Measurements from ENCODE around the gene ZNF12. TPM values are rescaled to one million over a fixed set of nuclear protein-coding genes. Genes with fewer than 3 reads are reported as not detected.

ZNF12 gene
- total and polyA plus RNA-seq, 4 donors = 4.4 to 9.9 (median 7.6) TPM

DNA sequence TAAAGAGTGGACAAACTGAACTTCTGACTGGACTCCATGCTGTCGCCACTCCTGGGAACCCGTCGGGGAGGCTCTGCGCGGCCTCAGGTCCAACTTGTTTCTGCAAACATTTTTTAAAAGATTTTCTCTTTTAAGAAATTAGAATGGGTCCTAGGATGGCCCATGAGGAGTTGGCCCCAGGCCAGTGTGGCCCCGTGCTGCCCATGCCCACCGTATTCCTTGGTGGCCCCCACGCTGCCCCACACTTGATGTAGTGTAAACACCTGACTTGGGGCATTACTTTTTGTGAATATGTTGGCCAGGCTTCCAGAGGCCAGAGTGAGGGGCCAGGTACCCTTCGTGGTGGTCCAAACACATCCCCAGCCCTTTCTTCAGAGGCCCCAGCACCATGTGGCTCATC, 50.3 kb downstream of the ZNF12 start:
- H3K27me3 ChIP-seq (ENCODE audit: control insufficient read depth in 4 of 4, insufficient read depth in 4 of 4, low read length in 3 of 4) = no peaks in the 10 kb centered on the region
- H3K27ac ChIP-seq (ENCODE audit: low read depth in 1 of 2, low read length in 2 of 2) = no peak overlapping the region
- no peak for TF ChIP-seq YY1 (IDR thresholded peaks at IDR 0.05)
- TF ChIP-seq, protein P1, sequence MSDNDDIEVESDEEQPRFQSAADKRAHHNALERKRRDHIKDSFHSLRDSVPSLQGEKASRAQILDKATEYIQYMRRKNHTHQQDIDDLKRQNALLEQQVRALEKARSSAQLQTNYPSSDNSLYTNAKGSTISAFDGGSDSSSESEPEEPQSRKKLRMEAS (IDR thresholded peaks at IDR 0.05) = no peak
- H3K9ac ChIP-seq (ENCODE audit: low read depth in 1 of 2, low read length in 2 of 2) = no peak overlapping the region
- H3K9me3 ChIP-seq (ENCODE audit: control insufficient read depth in 4 of 4, low read length in 3 of 4) = peaks cover 2 to 24% (median 8%) of the 10 kb centered on the region in 4 donors
- H3K36me3 ChIP-seq (ENCODE audit: control insufficient read depth in 4 of 4, insufficient read depth in 3 of 4, low read depth in 1 of 4, low read length in 3 of 4) = peaks cover 11 to 30% (median 19%) of the 10 kb centered on the region in 4 donors
- no peaks in the 10 kb centered on the region for H3K4me1 ChIP-seq (ENCODE audit: control insufficient read depth in 4 of 4, insufficient read depth in 4 of 4, low read length in 3 of 4)
- 98% methylated on average over 9 of the region's 9 CpGs for WGBS
- peak; percentile 23 for DNase-seq (ENCODE audit: low spot score)
- H3K4me3 ChIP-seq (ENCODE audit: low read depth in 1 of 3, low read length in 3 of 3) = no peak overlapping the region

DNA sequence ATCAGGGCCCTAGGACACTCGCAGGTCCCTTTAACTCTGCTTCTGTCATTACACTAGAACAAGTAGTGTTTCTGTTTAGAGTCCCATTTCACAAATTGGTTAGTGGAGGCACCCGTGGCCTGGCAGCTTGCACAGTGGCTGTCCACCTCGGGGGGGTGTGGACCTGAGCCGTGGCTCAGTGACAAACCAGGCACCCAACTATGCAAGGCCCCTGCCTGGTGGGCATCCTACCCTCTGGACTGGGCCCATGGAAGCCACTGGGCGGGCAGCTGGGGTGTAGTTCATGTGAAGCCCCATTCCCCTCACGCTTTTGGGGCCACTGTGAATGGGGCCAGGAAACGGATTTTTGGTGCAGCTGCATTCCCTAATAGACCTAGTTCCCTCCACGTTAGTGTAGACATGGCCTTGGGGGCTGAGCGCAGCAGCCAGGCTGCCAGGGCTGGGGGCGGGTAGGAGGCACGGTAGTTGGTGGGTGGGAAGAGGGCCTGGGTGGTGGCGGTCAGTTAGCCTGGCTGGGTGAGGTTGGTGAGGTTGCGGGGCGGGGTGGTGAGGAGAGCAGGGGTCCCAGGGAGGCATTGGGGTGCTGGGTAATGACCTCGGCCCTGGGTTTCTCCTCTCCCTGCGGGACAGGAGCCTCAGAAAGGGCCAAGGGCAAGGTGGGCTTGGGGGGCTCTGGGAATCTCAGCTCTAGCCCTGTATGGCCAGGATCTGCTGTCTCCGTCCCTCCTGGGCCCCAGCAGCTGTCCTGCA, 50.9 kb downstream of the ZNF12 start:
- Histone ChIP-seq H3K36me3 (ENCODE audit: control insufficient read depth in 4 of 4, insufficient read depth in 3 of 4, low read depth in 1 of 4, low read length in 3 of 4) (peaks cover 14 to 34% (median 19%) of the 10 kb centered on the region in 4 donors), H3K27ac (ENCODE audit: low read depth in 1 of 2, low read length in 2 of 2) (no peak overlapping the region)
- 95% methylated on average over 17 of the region's 17 CpGs for WGBS

More for the DNA sequence above, 50.9 kb downstream of the ZNF12 start:
- H3K9me3 ChIP-seq (ENCODE audit: control insufficient read depth in 4 of 4, low read length in 3 of 4) = peaks cover 2 to 24% (median 8%) of the 10 kb centered on the region in 4 donors
- no peak overlapping the region for H3K4me3 ChIP-seq (ENCODE audit: low read depth in 1 of 3, low read length in 3 of 3)
- no peak for TF ChIP-seq HNF4A (conservative IDR thresholded peaks at IDR 0.05)
- TF ChIP-seq SP1 (IDR thresholded peaks at IDR 0.05) = no peak
- TF ChIP-seq FOXA2 (IDR thresholded peaks at IDR 0.05) = no peak
- TF ChIP-seq, protein P2, sequence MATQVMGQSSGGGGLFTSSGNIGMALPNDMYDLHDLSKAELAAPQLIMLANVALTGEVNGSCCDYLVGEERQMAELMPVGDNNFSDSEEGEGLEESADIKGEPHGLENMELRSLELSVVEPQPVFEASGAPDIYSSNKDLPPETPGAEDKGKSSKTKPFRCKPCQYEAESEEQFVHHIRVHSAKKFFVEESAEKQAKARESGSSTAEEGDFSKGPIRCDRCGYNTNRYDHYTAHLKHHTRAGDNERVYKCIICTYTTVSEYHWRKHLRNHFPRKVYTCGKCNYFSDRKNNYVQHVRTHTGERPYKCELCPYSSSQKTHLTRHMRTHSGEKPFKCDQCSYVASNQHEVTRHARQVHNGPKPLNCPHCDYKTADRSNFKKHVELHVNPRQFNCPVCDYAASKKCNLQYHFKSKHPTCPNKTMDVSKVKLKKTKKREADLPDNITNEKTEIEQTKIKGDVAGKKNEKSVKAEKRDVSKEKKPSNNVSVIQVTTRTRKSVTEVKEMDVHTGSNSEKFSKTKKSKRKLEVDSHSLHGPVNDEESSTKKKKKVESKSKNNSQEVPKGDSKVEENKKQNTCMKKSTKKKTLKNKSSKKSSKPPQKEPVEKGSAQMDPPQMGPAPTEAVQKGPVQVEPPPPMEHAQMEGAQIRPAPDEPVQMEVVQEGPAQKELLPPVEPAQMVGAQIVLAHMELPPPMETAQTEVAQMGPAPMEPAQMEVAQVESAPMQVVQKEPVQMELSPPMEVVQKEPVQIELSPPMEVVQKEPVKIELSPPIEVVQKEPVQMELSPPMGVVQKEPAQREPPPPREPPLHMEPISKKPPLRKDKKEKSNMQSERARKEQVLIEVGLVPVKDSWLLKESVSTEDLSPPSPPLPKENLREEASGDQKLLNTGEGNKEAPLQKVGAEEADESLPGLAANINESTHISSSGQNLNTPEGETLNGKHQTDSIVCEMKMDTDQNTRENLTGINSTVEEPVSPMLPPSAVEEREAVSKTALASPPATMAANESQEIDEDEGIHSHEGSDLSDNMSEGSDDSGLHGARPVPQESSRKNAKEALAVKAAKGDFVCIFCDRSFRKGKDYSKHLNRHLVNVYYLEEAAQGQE (IDR thresholded peaks at IDR 0.05) = no peak
- no peak for TF ChIP-seq JUND (IDR thresholded peaks at IDR 0.05)
- TF ChIP-seq, protein P3, sequence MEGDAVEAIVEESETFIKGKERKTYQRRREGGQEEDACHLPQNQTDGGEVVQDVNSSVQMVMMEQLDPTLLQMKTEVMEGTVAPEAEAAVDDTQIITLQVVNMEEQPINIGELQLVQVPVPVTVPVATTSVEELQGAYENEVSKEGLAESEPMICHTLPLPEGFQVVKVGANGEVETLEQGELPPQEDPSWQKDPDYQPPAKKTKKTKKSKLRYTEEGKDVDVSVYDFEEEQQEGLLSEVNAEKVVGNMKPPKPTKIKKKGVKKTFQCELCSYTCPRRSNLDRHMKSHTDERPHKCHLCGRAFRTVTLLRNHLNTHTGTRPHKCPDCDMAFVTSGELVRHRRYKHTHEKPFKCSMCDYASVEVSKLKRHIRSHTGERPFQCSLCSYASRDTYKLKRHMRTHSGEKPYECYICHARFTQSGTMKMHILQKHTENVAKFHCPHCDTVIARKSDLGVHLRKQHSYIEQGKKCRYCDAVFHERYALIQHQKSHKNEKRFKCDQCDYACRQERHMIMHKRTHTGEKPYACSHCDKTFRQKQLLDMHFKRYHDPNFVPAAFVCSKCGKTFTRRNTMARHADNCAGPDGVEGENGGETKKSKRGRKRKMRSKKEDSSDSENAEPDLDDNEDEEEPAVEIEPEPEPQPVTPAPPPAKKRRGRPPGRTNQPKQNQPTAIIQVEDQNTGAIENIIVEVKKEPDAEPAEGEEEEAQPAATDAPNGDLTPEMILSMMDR (IDR thresholded peaks at IDR 0.05; ENCODE audit: low read depth, low read length, missing input control) = no peak
- no peak for TF ChIP-seq TAF1 (conservative IDR thresholded peaks at IDR 0.05)
- TF ChIP-seq, protein P4, sequence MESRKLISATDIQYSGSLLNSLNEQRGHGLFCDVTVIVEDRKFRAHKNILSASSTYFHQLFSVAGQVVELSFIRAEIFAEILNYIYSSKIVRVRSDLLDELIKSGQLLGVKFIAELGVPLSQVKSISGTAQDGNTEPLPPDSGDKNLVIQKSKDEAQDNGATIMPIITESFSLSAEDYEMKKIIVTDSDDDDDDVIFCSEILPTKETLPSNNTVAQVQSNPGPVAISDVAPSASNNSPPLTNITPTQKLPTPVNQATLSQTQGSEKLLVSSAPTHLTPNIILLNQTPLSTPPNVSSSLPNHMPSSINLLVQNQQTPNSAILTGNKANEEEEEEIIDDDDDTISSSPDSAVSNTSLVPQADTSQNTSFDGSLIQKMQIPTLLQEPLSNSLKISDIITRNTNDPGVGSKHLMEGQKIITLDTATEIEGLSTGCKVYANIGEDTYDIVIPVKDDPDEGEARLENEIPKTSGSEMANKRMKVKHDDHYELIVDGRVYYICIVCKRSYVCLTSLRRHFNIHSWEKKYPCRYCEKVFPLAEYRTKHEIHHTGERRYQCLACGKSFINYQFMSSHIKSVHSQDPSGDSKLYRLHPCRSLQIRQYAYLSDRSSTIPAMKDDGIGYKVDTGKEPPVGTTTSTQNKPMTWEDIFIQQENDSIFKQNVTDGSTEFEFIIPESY (IDR thresholded peaks at IDR 0.05) = no peak
- TF ChIP-seq, protein P5, sequence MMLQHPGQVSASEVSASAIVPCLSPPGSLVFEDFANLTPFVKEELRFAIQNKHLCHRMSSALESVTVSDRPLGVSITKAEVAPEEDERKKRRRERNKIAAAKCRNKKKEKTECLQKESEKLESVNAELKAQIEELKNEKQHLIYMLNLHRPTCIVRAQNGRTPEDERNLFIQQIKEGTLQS (IDR thresholded peaks at IDR 0.05) = no peak
- TF ChIP-seq FOXA1 (IDR thresholded peaks at IDR 0.05) = no peak
- TF ChIP-seq YY1 (IDR thresholded peaks at IDR 0.05) = no peak
- TF ChIP-seq EGR1 (IDR thresholded peaks at IDR 0.05; ENCODE audit: low read depth in 2 of 2) = no peak
- TF ChIP-seq HNF4G (IDR thresholded peaks at IDR 0.05) = no peak
- TF ChIP-seq NR2F2 (IDR thresholded peaks at IDR 0.05) = no peak
- TF ChIP-seq, protein P1 (IDR thresholded peaks at IDR 0.05) = no peak
- no peak for TF ChIP-seq GABPA (IDR thresholded peaks at IDR 0.05 in 1 of 2, conservative IDR thresholded peaks at IDR 0.05 in 1 of 2)
- no peak for TF ChIP-seq RXRA (IDR thresholded peaks at IDR 0.05)
- no peak for TF ChIP-seq RAD21 (IDR thresholded peaks at IDR 0.05)
- DNase-seq (ENCODE audit: low spot score) = peak; percentile 28
- no peaks in the 10 kb centered on the region for H3K27me3 ChIP-seq (ENCODE audit: control insufficient read depth in 4 of 4, insufficient read depth in 4 of 4, low read length in 3 of 4)
- H3K9ac ChIP-seq (ENCODE audit: low read depth in 1 of 2, low read length in 2 of 2) = no peak overlapping the region
- H3K4me1 ChIP-seq (ENCODE audit: control insufficient read depth in 4 of 4, insufficient read depth in 4 of 4, low read length in 3 of 4) = no peaks in the 10 kb centered on the region

Data from liver (tissue), 9 donors.